Measurements from ENCODE around the gene LRRC4B. TPM values are rescaled to one million over a fixed set of nuclear protein-coding genes. Genes with fewer than 3 reads are reported as not detected.

The LRRC4B gene
- total and polyA plus RNA-seq, 2 of the 8 experiments (the other 6 are each of a cell fraction or from before 2014, with no cell fraction given): 13.4 to 21.2 TPM

DNA sequence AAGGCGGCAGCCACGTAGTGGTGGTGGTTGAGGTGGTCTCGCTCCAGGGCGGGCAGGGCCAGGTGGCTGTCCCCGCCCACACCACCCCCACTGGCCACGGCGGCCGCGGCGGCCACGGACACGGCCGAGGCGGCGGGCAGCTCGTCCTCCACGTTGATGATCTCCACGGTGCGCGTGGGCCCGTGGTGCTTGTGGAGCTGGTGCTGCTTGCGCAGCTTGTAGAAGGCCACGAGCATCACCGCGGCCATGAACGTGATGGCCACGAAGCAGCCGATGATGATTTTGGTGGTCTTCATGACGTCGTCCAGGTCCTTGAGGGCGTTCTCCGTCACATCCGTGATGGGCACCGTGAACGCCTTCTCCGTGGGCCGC lies 50.5 kb downstream of the LRRC4B start:
- DNase-seq (ENCODE audit: low read depth in 1 of 2, low spot score in 2 of 2) (no peak), FAIRE-seq (no peak)
- no peak overlapping the region for H4K5ac ChIP-seq (ENCODE audit: insufficient read length, low read depth, low read length)
- no peak overlapping the region for H3K23ac ChIP-seq (ENCODE audit: insufficient read length)
- H2BK5ac ChIP-seq (ENCODE audit: low read depth, low read length): no peak overlapping the region
- no peak overlapping the region for H3K4me3 ChIP-seq (ENCODE audit: extremely low read depth in 1 of 4, insufficient read depth in 2 of 4, low read depth in 3 of 4, low read length in 4 of 4)
- H3K56ac ChIP-seq (replicated peaks; ENCODE audit: insufficient read length, low read depth, low read length): no peak overlapping the region
- TF ChIP-seq SRF (IDR thresholded peaks at IDR 0.05; ENCODE audit: low read depth, low read length): no peak
- 0 out of 2 replicates have a peak, but pooled peaks have one; percentile 15 for TF ChIP-seq EGR1 (IDR thresholded peaks at IDR 0.05; ENCODE audit: borderline replicate concordance, low read depth, low read length)
- TF ChIP-seq SIX5 (IDR thresholded peaks at IDR 0.05; ENCODE audit: low read depth, low read length): no peak
- ChIA-PET POLR2A (ENCODE audit: partially characterized antibody) (no interaction called here), CTCF (ENCODE audit: partially characterized antibody) (interaction anchor here (1.2 to 19.3 kb wide), 8 partner anchors 11 to 262 kb away, joined by 3 to 206 read pairs (median 7); no protein-coding TSS in a partner anchor)
- no peaks in the 10 kb centered on the region; a peak in 1 of 4 replicates for H3K9me3 ChIP-seq (ENCODE audit: insufficient read depth in 2 of 2, low read depth in 1 of 2, low read length in 1 of 2)
- H3K9ac ChIP-seq (replicated peaks in 1 of 4; ENCODE audit: extremely low read depth in 1 of 4, low read depth in 3 of 4, low read length in 3 of 4): no peak overlapping the region
- no peak overlapping the region for H2AFZ ChIP-seq (ENCODE audit: low read length)
- H3K27me3 ChIP-seq (replicated peaks in 1 of 4; ENCODE audit: control insufficient read depth in 3 of 4, extremely low read depth in 1 of 4, insufficient read depth in 3 of 4, low read length in 3 of 4): peaks cover 0 to 10% (median 4%) of the 10 kb centered on the region in 4 experiments; a peak in 6 of 7 replicates
- H2BK15ac ChIP-seq (ENCODE audit: low read length): no peak overlapping the region
- peak overlapping the region; percentile 79; the same call in 1 of the 2 replicates for H4K8ac ChIP-seq (ENCODE audit: extremely low read depth, insufficient read depth, low read length)
- 96% methylated on average over 19 of the region's 37 CpGs; no CpG with 5 or more reads in 1 of the 2 experiments for WGBS, 2 experiments (ENCODE audit: extremely low coverage in 1 of 2, insufficient coverage in 1 of 2, insufficient read length in 1 of 2, insufficient replicate concordance in 2 of 2, low coverage in 1 of 2, low lambda C conversion rate in 2 of 2, missing lambda C conversion rate in 1 of 2)
- peaks cover 0 to 3% (median 1%) of the 10 kb centered on the region in 4 experiments; a peak in 2 of 7 replicates for H3K4me1 ChIP-seq (replicated peaks in 1 of 4; ENCODE audit: control insufficient read depth in 3 of 4, insufficient read depth in 4 of 4, low read length in 3 of 4)
- no peak overlapping the region for H3K4ac ChIP-seq (replicated peaks; ENCODE audit: insufficient read length, low read depth, low read length)
- H3K23me2 ChIP-seq (ENCODE audit: low read depth, low read length): no peaks in the 10 kb centered on the region
- H2AK5ac ChIP-seq (ENCODE audit: low read depth, low read length): no peak overlapping the region
- H3K79me2 ChIP-seq (ENCODE audit: control insufficient read depth in 1 of 2, insufficient read depth in 2 of 2, low read length in 2 of 2): no peaks in the 10 kb centered on the region
- H3K14ac ChIP-seq (ENCODE audit: insufficient read length): no peak overlapping the region
- H2BK120ac ChIP-seq (replicated peaks; ENCODE audit: low read depth, low read length): no peak overlapping the region
- H3K36me3 ChIP-seq (ENCODE audit: control insufficient read depth in 2 of 4, insufficient read depth in 4 of 4, low read length in 3 of 4): peaks cover 0 to 19% (median 0%) of the 10 kb centered on the region in 4 experiments; a peak in 2 of 8 replicates
- no peak overlapping the region for H3K27ac ChIP-seq (ENCODE audit: low read depth, low read length)
- no peak overlapping the region for H4K91ac ChIP-seq (replicated peaks; ENCODE audit: insufficient read length, low read length)
- no peak overlapping the region for H2BK20ac ChIP-seq (ENCODE audit: low read length)
- H3K4me2 ChIP-seq (ENCODE audit: insufficient read depth in 1 of 2, low read depth in 2 of 2, low read length in 2 of 2): no peak overlapping the region
- no peak overlapping the region for H2BK12ac ChIP-seq (ENCODE audit: low read depth, low read length)
- H3K18ac ChIP-seq (ENCODE audit: extremely low read depth, low read length): no peak overlapping the region
- H4K20me1 ChIP-seq (replicated peaks in 1 of 2; ENCODE audit: control insufficient read depth in 1 of 2, insufficient read depth in 2 of 2, low read length in 2 of 2): peaks cover 0 to 9% of the 10 kb centered on the region in 2 experiments
- no peaks in the 10 kb centered on the region for H3K79me1 ChIP-seq (ENCODE audit: low read depth, low read length)
